Lung (tissue), 12 donors: ENCODE data around the gene SPTBN1. TPM values are rescaled to one million over a fixed set of nuclear protein-coding genes. Genes with fewer than 3 reads are reported as not detected.

Source experiments
- ATAC-seq: fragments of 200-7000 bp; cut with Tn5 transposase; one replicate; pipeline ENCODE4 v1.9.1; 2020; ENCODE audit warnings: moderate number of reproducible peaks; ENCODE audit not compliant: insufficient read depth, low FRiP score
- DNase-seq, 3 donors: peaks; one replicate each; pipeline ENCODE4 v3.0.0-alpha.2; 2013 to 2017
- H3K27ac ChIP-seq, 2 donors: one replicate each; pipeline ENCODE4 v1.5.1; 2013; ENCODE audit warnings: mild to moderate bottlenecking in 2 of 2, moderate library complexity in 2 of 2, control low read depth in 1 of 2, inconsistent platforms in 1 of 2, low read depth in 1 of 2, low read length in 1 of 2
- H3K27me3 ChIP-seq, 3 donors: one replicate each; pipeline ENCODE4 v1.5.1; 2013; ENCODE audit warnings: low read length in 2 of 3; ENCODE audit not compliant: control insufficient read depth in 3 of 3, insufficient read depth in 3 of 3
- H3K36me3 ChIP-seq, 4 donors: one replicate each; pipeline ENCODE4 v1.5.1; 2013; ENCODE audit warnings: low read length in 4 of 4, mild to moderate bottlenecking in 1 of 4, moderate library complexity in 1 of 4; ENCODE audit not compliant: control insufficient read depth in 4 of 4, insufficient read depth in 4 of 4
- H3K4me1 ChIP-seq, 5 donors: one replicate each; pipeline ENCODE4 v1.5.1; 2013; ENCODE audit warnings: low read length in 5 of 5, mild to moderate bottlenecking in 2 of 5, moderate library complexity in 1 of 5; ENCODE audit not compliant: control insufficient read depth in 5 of 5, insufficient read depth in 5 of 5
- H3K4me3 ChIP-seq: one replicate; pipeline ENCODE4 v1.5.1; 2013; ENCODE audit warnings: mild to moderate bottlenecking, control low read depth, moderate library complexity
- H3K9ac ChIP-seq, 2 donors: one replicate each; pipeline ENCODE4 v1.5.1; 2013; ENCODE audit warnings: low read length in 2 of 2, control low read depth in 1 of 2; ENCODE audit not compliant: insufficient read depth in 1 of 2
- H3K9me3 ChIP-seq, 4 donors: one replicate each; pipeline ENCODE4 v1.5.1; 2013; ENCODE audit warnings: low read length in 3 of 4, mild to moderate bottlenecking in 1 of 4, moderate library complexity in 1 of 4; ENCODE audit not compliant: control insufficient read depth in 4 of 4, insufficient read depth in 3 of 4
- CTCF ChIP-seq: IDR thresholded peaks from 2 replicates; pipeline ENCODE4 v1.5.1; 2012; ENCODE audit warnings: mild to moderate bottlenecking; ENCODE audit errors: control extremely low read depth, extremely low read depth
- WGBS, 2 donors: extraction: QIAGEN DNeasy Blood & Tissue Kit; methylation state at CpG; one replicate each; pipeline ENCODE4 v1.1.7; 2013; 5-methylcytosine and 5-hydroxymethylcytosine counted together
- polyA plus RNA-seq, 2 donors: library from polyadenylated mRNA; stranded (reverse); fragments of 200-250 nt; gene quantifications; one replicate each; pipeline ENCODE4 v1.2.1, GENCODE V29; 2013
- total RNA-seq, 2 donors: library from RNA; depleted of rRNA in 1 of 2; stranded (reverse); fragments of >200 nt in 1 of 2; gene quantifications; one replicate each; pipeline ENCODE4 v1.2.1, GENCODE V29; 2014 to 2021
- donor health status: control.
- donor health status: control.
- donor health status: Bipolar disorder and iron deficiency.
- donor health status: healthy.
- donor health status: DM: yes; HTN: yes; CAD: no.

Gene SPTBN1
- total and polyA plus RNA-seq, 4 donors: 89.4 to 715 (median 275) TPM

- no peak for TF ChIP-seq CTCF
- DNase-seq (peak; percentile 63 to 73 (median 66)), ATAC-seq (peak; percentile 12)
- peak overlapping the region; percentile 77 to 94 for H3K27ac ChIP-seq
- H3K4me3 ChIP-seq: peak overlapping the region; percentile 81
- peaks cover 0 to 12% (median 0%) of the 10 kb centered on the region in 4 donors for H3K36me3 ChIP-seq
- H3K27me3 ChIP-seq: no peaks in the 10 kb centered on the region
- peak overlapping the region in 1 of 2 donors; percentile 61 for H3K9ac ChIP-seq
- H3K9me3 ChIP-seq: peaks cover 0 to 2% (median 0%) of the 10 kb centered on the region in 4 donors
- 1% methylated on average over 42 to 85 of the region's 87 CpGs for WGBS, 2 donors
- H3K4me1 ChIP-seq: peaks cover 0 to 51% (median 5%) of the 10 kb centered on the region in 5 donors
These were observed 640 bp downstream of the SPTBN1 start for GRCh38 chr2:54456612-54457322.

GRCh38 chr2:54457323-54458023, 1.3 kb downstream of the SPTBN1 start:
- H3K4me1 ChIP-seq: peaks cover 0 to 58% (median 8%) of the 10 kb centered on the region in 5 donors
- peaks cover 0 to 12% (median 0%) of the 10 kb centered on the region in 4 donors for H3K36me3 ChIP-seq
- peak overlapping the region; percentile 77 to 94 for H3K27ac ChIP-seq
- no peak for TF ChIP-seq CTCF
- no peaks in the 10 kb centered on the region for H3K27me3 ChIP-seq
- peak overlapping the region; percentile 81 for H3K4me3 ChIP-seq
- H3K9ac ChIP-seq: peak overlapping the region in 1 of 2 donors; percentile 84
- WGBS, 2 donors: 1% methylated on average over 31 to 35 of the region's 35 CpGs
- peak; percentile 57 to 61 (median 59) for DNase-seq
- peaks cover 0 to 2% (median 0%) of the 10 kb centered on the region in 4 donors for H3K9me3 ChIP-seq
- ATAC-seq: no peak

GRCh38 chr2:54459037-54459441, 2.9 kb downstream of the SPTBN1 start:
- TF ChIP-seq CTCF: no peak
- H3K4me1 ChIP-seq: peaks cover 0 to 57% (median 17%) of the 10 kb centered on the region in 5 donors
- peak overlapping the region; percentile 10 for H3K4me3 ChIP-seq
- peak in 2 of 3 donors; percentile 66 to 77 for DNase-seq
- peaks cover 0 to 12% (median 0%) of the 10 kb centered on the region in 4 donors for H3K36me3 ChIP-seq
- peaks cover 0 to 2% (median 0%) of the 10 kb centered on the region in 4 donors for H3K9me3 ChIP-seq
- WGBS, 2 donors: 4 to 8% methylated on average over 2 of the region's 2 CpGs
- H3K27ac ChIP-seq: peak overlapping the region; percentile 45 to 64
- peak overlapping the region in 1 of 2 donors; percentile 84 for H3K9ac ChIP-seq
- H3K27me3 ChIP-seq: no peaks in the 10 kb centered on the region
- no peak for ATAC-seq
